ENCODE measurements around the gene TNFAIP8L2.

DNA sequence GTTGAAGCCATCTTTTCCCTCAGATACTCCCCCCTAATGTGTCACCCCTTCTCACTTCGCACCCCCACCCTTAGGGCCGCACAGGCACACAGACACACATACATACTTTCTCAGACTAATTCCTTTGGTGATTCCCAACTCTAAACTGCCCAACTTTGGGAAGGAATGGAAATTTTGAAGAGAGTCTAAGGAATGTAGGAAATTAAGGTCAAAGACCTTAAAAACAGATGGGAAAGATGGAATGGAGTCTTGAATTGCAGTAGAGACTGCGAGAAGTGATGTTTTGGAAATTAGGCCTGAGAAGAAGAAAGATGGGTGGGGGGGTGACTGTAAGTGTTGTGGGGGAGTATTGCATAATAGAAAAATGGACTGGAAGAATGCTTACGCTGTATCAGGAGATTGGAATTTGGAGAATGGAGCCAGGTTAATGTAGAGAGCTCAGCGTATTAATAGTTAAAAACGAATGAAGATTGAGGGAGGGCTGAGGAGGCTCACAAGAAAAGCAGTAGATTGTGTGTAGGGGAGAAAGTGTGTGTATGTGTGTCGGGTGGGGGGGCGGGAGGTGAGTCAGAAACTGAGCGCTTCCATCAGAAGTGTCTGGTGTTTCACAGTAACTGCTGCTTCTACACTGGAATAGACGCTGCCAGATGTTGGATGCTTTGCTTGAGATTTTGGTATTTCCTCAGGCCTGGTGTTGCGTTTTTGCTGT is 43.6 kb downstream of the TNFAIP8L2 start:
- TF ChIP-seq CTCF (IDR thresholded peaks at IDR 0.05) (no peak), POLR2A (IDR thresholded peaks at IDR 0.05) (no peak)

All from uterus (tissue), 2 donors.